ENCODE measurements around the gene SOHLH1. TPM values are rescaled to one million over a fixed set of nuclear protein-coding genes. Genes with fewer than 3 reads are reported as not detected.

Gene SOHLH1
- total RNA-seq, 1 experiment from 2014 or later: not detected

DNA sequence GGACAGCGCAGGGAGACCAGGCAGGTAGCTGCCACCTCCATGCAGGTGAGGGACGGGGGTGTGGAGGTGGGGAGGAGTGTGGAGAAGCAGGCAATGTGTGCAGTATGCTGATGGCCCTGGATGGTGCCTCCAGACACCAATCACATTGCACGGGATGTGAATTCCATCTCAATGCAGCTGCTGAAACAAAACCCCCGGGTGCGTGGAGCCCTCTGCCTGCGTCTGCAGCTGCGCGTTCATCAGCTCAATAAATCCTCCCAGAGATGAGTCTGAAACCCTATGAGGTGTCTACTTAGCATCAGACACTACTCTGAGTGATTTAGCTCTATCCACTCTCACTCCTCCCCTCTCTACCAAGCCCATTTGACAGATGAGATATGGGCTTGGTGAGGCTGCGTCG lies 10.3 kb downstream of the SOHLH1 start:
- intact Hi-C loops (cut with micrococcal nuclease; ENCODE audit: unreplicated experiment): no loop called here
- Histone ChIP-seq H3K4me1 (ENCODE audit: control insufficient read depth, insufficient read depth, low read length) (no peaks in the 10 kb centered on the region), H3K27me3 (ENCODE audit: control insufficient read depth, insufficient read depth, low read length) (no peaks in the 10 kb centered on the region), H3K4me3 (ENCODE audit: low read depth in 2 of 2, low read length in 2 of 2) (no peak overlapping the region), H3K36me3 (ENCODE audit: control insufficient read depth, insufficient read depth, low read length) (no peaks in the 10 kb centered on the region), H3K9me3 (ENCODE audit: control insufficient read depth, insufficient read depth, low read depth, low read length) (no peaks in the 10 kb centered on the region), H3K27ac (ENCODE audit: low read length) (no peak overlapping the region)
- ChIA-PET CTCF (no interaction called here), POLR2A (no interaction called here)
- in situ Hi-C loops (cut with HindIII; ENCODE audit: low pct_unique_long_range_greater_than_20kb, low sequenced_read_pairs): no loop called here
- no TSS peak for BruUV-seq (replicated peaks)
- TF ChIP-seq TCF7L2 (IDR thresholded peaks at IDR 0.05; ENCODE audit: low read depth, low read length) (no peak), CTCF (IDR thresholded peaks at IDR 0.05) (no peak), SIN3A (IDR thresholded peaks at IDR 0.05; ENCODE audit: borderline replicate concordance, insufficient read depth, low read depth, low read length) (no peak), POLR2AphosphoS5 (IDR thresholded peaks at IDR 0.05; ENCODE audit: low read depth, low read length) (no peak), REST (IDR thresholded peaks at IDR 0.05; ENCODE audit: insufficient read depth in 1 of 2, low read depth in 2 of 2, low read length in 1 of 2) (no peak)
- ATAC-seq: no peak
- DNase-seq (ENCODE audit: low read depth, low spot score): no peak

DNA sequence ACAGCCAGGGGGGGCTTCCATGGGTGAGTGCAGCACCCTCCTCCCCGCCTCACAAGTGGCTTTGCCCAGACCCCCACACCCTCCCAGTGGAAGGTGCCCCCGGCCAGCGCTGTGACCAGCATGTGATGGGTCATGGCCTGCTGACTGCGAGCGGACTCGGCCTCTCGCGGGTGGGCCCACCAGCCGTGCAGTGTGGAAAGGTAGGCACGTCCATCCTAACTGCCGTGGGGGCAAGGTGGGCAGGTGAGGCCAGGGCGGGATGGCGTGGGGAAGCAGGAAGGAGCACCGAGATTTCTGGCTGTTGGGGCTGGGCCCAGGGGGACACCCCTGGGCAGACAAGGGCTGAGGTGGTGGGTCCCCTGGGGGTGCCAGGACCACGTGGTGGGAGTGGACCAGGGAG lies 12.1 kb downstream of the SOHLH1 start:
- POLR2A ChIA-PET: no interaction called here
- Histone ChIP-seq H3K36me3 (ENCODE audit: control insufficient read depth, insufficient read depth, low read length) (no peaks in the 10 kb centered on the region), H3K4me3 (ENCODE audit: low read depth in 2 of 2, low read length in 2 of 2) (no peak overlapping the region), H3K9me3 (ENCODE audit: control insufficient read depth, insufficient read depth, low read depth, low read length) (no peaks in the 10 kb centered on the region), H3K27ac (ENCODE audit: low read length) (no peak overlapping the region), H3K4me1 (ENCODE audit: control insufficient read depth, insufficient read depth, low read length) (no peaks in the 10 kb centered on the region), H3K27me3 (ENCODE audit: control insufficient read depth, insufficient read depth, low read length) (no peaks in the 10 kb centered on the region)
- no peak for DNase-seq (ENCODE audit: low read depth, low spot score)
- no TSS peak for BruUV-seq (replicated peaks)
- intact Hi-C loops (cut with micrococcal nuclease; ENCODE audit: unreplicated experiment) (no loop called here), in situ Hi-C loops (cut with HindIII; ENCODE audit: low pct_unique_long_range_greater_than_20kb, low sequenced_read_pairs) (no loop called here)
- TF ChIP-seq CTCF (IDR thresholded peaks at IDR 0.05) (no peak), REST (IDR thresholded peaks at IDR 0.05; ENCODE audit: insufficient read depth in 1 of 2, low read depth in 2 of 2, low read length in 1 of 2) (no peak), SIN3A (IDR thresholded peaks at IDR 0.05; ENCODE audit: borderline replicate concordance, insufficient read depth, low read depth, low read length) (no peak), TCF7L2 (IDR thresholded peaks at IDR 0.05; ENCODE audit: low read depth, low read length) (no peak), POLR2AphosphoS5 (IDR thresholded peaks at IDR 0.05; ENCODE audit: low read depth, low read length) (no peak)
- CTCF ChIA-PET: interaction anchor here (0.6 kb wide), 1 partner anchor 71 kb away, joined by 3 read pairs; no protein-coding TSS in a partner anchor
- no peak for ATAC-seq
